Gastrocnemius medialis (tissue), 4 donors: ENCODE data around the gene KATNAL2. TPM values are rescaled to one million over a fixed set of nuclear protein-coding genes. Genes with fewer than 3 reads are reported as not detected.
A peak's percentile ranks its signal among the peaks of the same experiment; 100 is the strongest.

Source experiments
- ATAC-seq, 2 donors: fragments of 150-250 bp; one replicate each; pipeline ENCODE4 v1.9.1; 2016
- DNase-seq, 2 donors: peaks; one replicate each; pipeline ENCODE4 v3.0.0-alpha.2; 2019
- H3K27ac ChIP-seq, 4 donors: fragments of 200-600 bp; sonication (generic); 1 replicate in 1 of 4; 2 replicates in 3 of 4; pipeline ENCODE4 v1.5.1; 2016 to 2018; ENCODE audit warnings: mild to moderate bottlenecking in 2 of 4, moderate library complexity in 1 of 4
- H3K27me3 ChIP-seq, 3 donors: fragments of 200-600 bp; sonication (generic) in 2 of 3; 1 replicate in 1 of 3; 2 replicates in 2 of 3; pipeline versions ENCODE4 v1.5.1 to v1.6.0; 2016 to 2019; ENCODE audit warnings: mild to moderate bottlenecking in 1 of 3, moderate library complexity in 1 of 3
- H3K36me3 ChIP-seq, 2 donors: fragments of 200-600 bp; sonication (generic) in 1 of 2; one replicate each; pipeline ENCODE4 v1.5.1; 2017 to 2018
- H3K4me1 ChIP-seq, 2 donors: fragments of 200-600 bp; sonication (generic) in 1 of 2; one replicate each; pipeline ENCODE4 v1.5.1; 2016 to 2017; ENCODE audit warnings: mild to moderate bottlenecking in 2 of 2
- H3K4me3 ChIP-seq, 4 donors: fragments of 200-600 bp; sonication (generic) in 3 of 4; 1 replicate in 1 of 4; 2 replicates in 3 of 4; pipeline ENCODE4 v1.5.1; 2016 to 2019; ENCODE audit warnings: mild to moderate bottlenecking in 2 of 4
- H3K9me3 ChIP-seq, 3 donors: fragments of 200-600 bp; sonication (generic) in 2 of 3; 1 replicate in 1 of 3; 2 replicates in 2 of 3; pipeline ENCODE4 v1.5.1; 2016 to 2019
- CTCF ChIP-seq, 5 experiments: fragments of 450-650 bp in 3 of 5; fragments of 200-600 bp in 2 of 5; sonication (generic) in 2 of 5; IDR thresholded peaks in 4 of 5; conservative IDR thresholded peaks in 1 of 5; 1 replicate in 4 of 5; 2 replicates in 1 of 5; pipeline ENCODE4 v1.5.1; 2016 to 2019; ENCODE audit warnings: antibody characterized with exemption in 5 of 5, mild to moderate bottlenecking in 3 of 5, moderate library complexity in 3 of 5
- POLR2A ChIP-seq, 2 donors: fragments of 450-650 bp; IDR thresholded peaks; one replicate each; pipeline ENCODE4 v1.6.1; 2017; ENCODE audit warnings: antibody characterized with exemption in 2 of 2, mild to moderate bottlenecking in 2 of 2, moderate library complexity in 2 of 2
- in situ Hi-C, 4 donors: fragments of 200-750 bp; cut with MboI; loops; one replicate each; pipeline versions ENCODE4 v1.15.0 to v1.8.0; 2017; ENCODE audit warnings: low sequenced_read_pairs in 4 of 4
- intact Hi-C: fragments of 100-400 bp; cut with DNase I; formaldehyde crosslinking; loops from one replicate; pipeline ENCODE4 v1.15.1; 2023; ENCODE audit warnings: low total_unique reads
- total RNA-seq, 4 donors: library from RNA; depleted of rRNA; stranded (reverse); fragments of >200 nt; gene quantifications; one replicate each; pipeline versions ENCODE4 v1.1.0 to v1.2.3, GENCODE V29; 2016

Gene KATNAL2
- total RNA-seq, 4 donors from 2014 or later: 0.27 to 2.7 (median 0.52) TPM; not detected in 1

- in situ Hi-C loops: no loop called here
- ATAC-seq (no peak), DNase-seq (no peak)
- intact Hi-C loops: no loop called here
- Histone ChIP-seq H3K9me3 (no peaks in the 10 kb centered on the region), H3K4me3 (no peak overlapping the region), H3K36me3 (peaks cover 0 to 59% of the 10 kb centered on the region in 2 donors), H3K27ac (peak overlapping the region in 1 of 4 donors; percentile 26), H3K4me1 (peaks cover 17 to 21% of the 10 kb centered on the region in 2 donors), H3K27me3 (no peaks in the 10 kb centered on the region)
- TF ChIP-seq CTCF (IDR thresholded peaks at IDR 0.05 in 4 of 5, conservative IDR thresholded peaks at IDR 0.05 in 1 of 5): no peak
- no peak for TF ChIP-seq POLR2A (IDR thresholded peaks at IDR 0.05)
Observed at GRCh38 chr18:47109720-47110119, 192.3 kb downstream of the KATNAL2 start.

- no peaks in the 10 kb centered on the region for H3K27me3 ChIP-seq
- H3K27ac ChIP-seq: no peak overlapping the region
- H3K9me3 ChIP-seq: no peaks in the 10 kb centered on the region
- ATAC-seq (no peak), DNase-seq (no peak)
- H3K4me3 ChIP-seq: no peak overlapping the region
- peaks cover 0 to 57% of the 10 kb centered on the region in 2 donors for H3K36me3 ChIP-seq
- peaks cover 17 to 21% of the 10 kb centered on the region in 2 donors for H3K4me1 ChIP-seq
- intact Hi-C loops (no loop called here), in situ Hi-C loops (no loop called here)
- no peak for TF ChIP-seq CTCF (IDR thresholded peaks at IDR 0.05 in 4 of 5, conservative IDR thresholded peaks at IDR 0.05 in 1 of 5)
Observed at GRCh38 chr18:47110492-47111274, 193.3 kb downstream of the KATNAL2 start.

GRCh38 chr18:47113796-47114540 is 196.6 kb downstream of the KATNAL2 start:
- intact Hi-C loops (no loop called here), in situ Hi-C loops (no loop called here)
- H3K9me3 ChIP-seq: no peaks in the 10 kb centered on the region
- H3K4me3 ChIP-seq: no peak overlapping the region
- H3K36me3 ChIP-seq: peaks cover 0 to 39% of the 10 kb centered on the region in 2 donors
- peaks cover 12 to 16% of the 10 kb centered on the region in 2 donors for H3K4me1 ChIP-seq
- no peak overlapping the region for H3K27ac ChIP-seq
- no peak for DNase-seq
- no peak for ATAC-seq
- TF ChIP-seq POLR2A (IDR thresholded peaks at IDR 0.05): no peak
- H3K27me3 ChIP-seq: no peaks in the 10 kb centered on the region

GRCh38 chr18:47115205-47115604 is 197.8 kb downstream of the KATNAL2 start:
- no peak for ATAC-seq
- TF ChIP-seq CTCF (IDR thresholded peaks at IDR 0.05 in 4 of 5, conservative IDR thresholded peaks at IDR 0.05 in 1 of 5) (no peak), POLR2A (IDR thresholded peaks at IDR 0.05) (no peak)
- intact Hi-C loops: no loop called here
- H3K4me1 ChIP-seq: peaks cover under 1 to 4% of the 10 kb centered on the region in 2 donors
- no peak overlapping the region for H3K27ac ChIP-seq
- in situ Hi-C loops: no loop called here
- H3K4me3 ChIP-seq: no peak overlapping the region
- DNase-seq: no peak
- H3K27me3 ChIP-seq: no peaks in the 10 kb centered on the region
- no peaks in the 10 kb centered on the region for H3K9me3 ChIP-seq
- peaks cover 0 to 39% of the 10 kb centered on the region in 2 donors for H3K36me3 ChIP-seq

- Histone ChIP-seq H3K4me3 (no peak overlapping the region), H3K36me3 (peaks cover 0 to 14% of the 10 kb centered on the region in 2 donors), H3K9me3 (no peaks in the 10 kb centered on the region), H3K27ac (no peak overlapping the region), H3K27me3 (no peaks in the 10 kb centered on the region), H3K4me1 (no peaks in the 10 kb centered on the region)
- DNase-seq: no peak
- intact Hi-C loops: no loop called here
- TF ChIP-seq CTCF (IDR thresholded peaks at IDR 0.05 in 4 of 5, conservative IDR thresholded peaks at IDR 0.05 in 1 of 5): no peak
- no peak for TF ChIP-seq POLR2A (IDR thresholded peaks at IDR 0.05)
- in situ Hi-C loops: no loop called here
- no peak for ATAC-seq
Observed at GRCh38 chr18:47118981-47119380, 201.6 kb downstream of the KATNAL2 start.
